Calu3 (cell line): ENCODE results near the gene FCHSD2. TPM values are rescaled to one million over a fixed set of nuclear protein-coding genes. Genes with fewer than 3 reads are reported as not detected.

Experiments
- BruUV-seq: library from RNA; stranded (reverse); fragments of 400-500 nt; replicated peaks from 2 replicates; lab custom pipeline; 2021; lab: Mats Ljungman, UMichigan
- CTCF ChIA-PET: fragments of 300-600 bp; sonication (Branson Sonifier 250); formaldehyde crosslinking; loops from one replicate; lab custom pipeline; 2022; ENCODE audit warnings: antibody characterized with exemption; lab: Charles Lee
- DNase-seq: peaks from one replicate; pipeline ENCODE4 v3.0.0; 2022
- H3K27ac Mint-ChIP-seq: one replicate; pipeline ENCODE4 v1.8.0; 2022; ENCODE audit warnings: mixed read lengths; ENCODE audit not compliant: unreplicated experiment
- H3K27me3 Mint-ChIP-seq: one replicate; pipeline ENCODE4 v1.8.0; 2022; ENCODE audit warnings: mixed read lengths; ENCODE audit not compliant: unreplicated experiment
- H3K36me3 Mint-ChIP-seq: one replicate; pipeline ENCODE4 v1.8.0; 2022; ENCODE audit warnings: mild to moderate bottlenecking, moderate library complexity, mixed read lengths; ENCODE audit not compliant: insufficient read depth, unreplicated experiment
- H3K4me1 Mint-ChIP-seq: one replicate; pipeline ENCODE4 v1.8.0; 2022; ENCODE audit warnings: mild to moderate bottlenecking, low read depth, mixed read lengths; ENCODE audit not compliant: unreplicated experiment
- H3K4me3 Mint-ChIP-seq: one replicate; pipeline ENCODE4 v1.8.0; 2022; ENCODE audit warnings: mild to moderate bottlenecking, low read depth, moderate library complexity, mixed read lengths; ENCODE audit not compliant: unreplicated experiment
- H3K9me3 Mint-ChIP-seq: one replicate; pipeline ENCODE4 v1.8.0; 2022; ENCODE audit warnings: low read depth, mixed read lengths; ENCODE audit not compliant: unreplicated experiment
- CTCF ChIP-seq: fragments of 200-600 bp; IDR thresholded peaks from one replicate; pipeline ENCODE4 v1.8.0; 2022; ENCODE audit warnings: antibody characterized with exemption; ENCODE audit not compliant: unreplicated experiment
- intact Hi-C: fragments of 100-400 bp; cut with micrococcal nuclease; formaldehyde crosslinking; loops from one replicate; pipeline ENCODE4 v1.10.0; 2022; ENCODE audit not compliant: unreplicated experiment
- total RNA-seq: library from RNA; stranded (reverse); gene quantifications from 2 replicates; pipeline ENCODE4 v1.2.3, GENCODE V29; 2022

FCHSD2 gene
- total RNA-seq, 1 experiment from 2014 or later: 16.2 TPM

GRCh38 chr11:73053964-73054363 lies 88.2 kb downstream of the FCHSD2 start:
- no TSS peak for BruUV-seq
- peaks cover 8% of the 10 kb centered on the region for H3K4me1 Mint-ChIP-seq
- no peak for TF ChIP-seq CTCF
- intact Hi-C loops: no loop called here
- H3K27me3 Mint-ChIP-seq: no peaks in the 10 kb centered on the region
- no peak for DNase-seq
- H3K4me3 Mint-ChIP-seq: no peak overlapping the region
- CTCF ChIA-PET: no interaction called here
- H3K36me3 Mint-ChIP-seq: peaks cover 5% of the 10 kb centered on the region
- H3K27ac Mint-ChIP-seq: no peak overlapping the region
- no peaks in the 10 kb centered on the region for H3K9me3 Mint-ChIP-seq

GRCh38 chr11:73048446-73048845 lies 93.7 kb downstream of the FCHSD2 start:
- TF ChIP-seq CTCF: no peak

GRCh38 chr11:73047773-73048371 lies 94.2 kb downstream of the FCHSD2 start:
- H3K27me3 Mint-ChIP-seq: no peaks in the 10 kb centered on the region
- no peak overlapping the region for H3K27ac Mint-ChIP-seq
- CTCF ChIA-PET: interaction anchor here (0.6 to 0.7 kb wide), 2 partner anchors 279 to 639 kb away, joined by 3 to 4 read pairs; no protein-coding TSS in a partner anchor
- H3K9me3 Mint-ChIP-seq: no peaks in the 10 kb centered on the region
- BruUV-seq: no TSS peak
- no peak overlapping the region for H3K4me3 Mint-ChIP-seq
- no peak for TF ChIP-seq CTCF
- intact Hi-C loops: no loop called here
- H3K36me3 Mint-ChIP-seq: no peaks in the 10 kb centered on the region
- no peak for DNase-seq
- H3K4me1 Mint-ChIP-seq: peaks cover 8% of the 10 kb centered on the region

More at GRCh38 chr11:73048446-73048845, 93.7 kb downstream of the FCHSD2 start:
- Mint-ChIP-seq H3K27ac (no peak overlapping the region), H3K4me3 (no peak overlapping the region), H3K4me1 (peaks cover 8% of the 10 kb centered on the region), H3K36me3 (no peaks in the 10 kb centered on the region), H3K9me3 (no peaks in the 10 kb centered on the region), H3K27me3 (no peaks in the 10 kb centered on the region)
- no peak for DNase-seq
- CTCF ChIA-PET: no interaction called here
- intact Hi-C loops: no loop called here
- no TSS peak for BruUV-seq

GRCh38 chr11:73040046-73040445 lies 102.1 kb downstream of the FCHSD2 start:
- no peak overlapping the region for H3K27ac Mint-ChIP-seq
- no peaks in the 10 kb centered on the region for H3K36me3 Mint-ChIP-seq
- no peak for TF ChIP-seq CTCF
- H3K9me3 Mint-ChIP-seq: no peaks in the 10 kb centered on the region
- CTCF ChIA-PET: interaction anchor here (0.9 kb wide), 1 partner anchor 22 kb away, joined by 3 read pairs; no protein-coding TSS in a partner anchor
- no TSS peak for BruUV-seq
- intact Hi-C loops: no loop called here
- H3K4me1 Mint-ChIP-seq: no peaks in the 10 kb centered on the region
- no peak for DNase-seq
- H3K27me3 Mint-ChIP-seq: no peaks in the 10 kb centered on the region
- H3K4me3 Mint-ChIP-seq: no peak overlapping the region
